PC-9 (cell line): ENCODE data around the gene USP10. TPM values are rescaled to one million over a fixed set of nuclear protein-coding genes. Genes with fewer than 3 reads are reported as not detected.

ENCODE experiments used
- BruUV-seq: library from RNA; stranded (reverse); fragments of 400-500 nt; replicated peaks from 2 replicates; lab custom pipeline; 2021; lab: Mats Ljungman, UMichigan
- CTCF ChIA-PET: fragments of 300-600 bp; sonication (Branson Sonifier 250); formaldehyde crosslinking; loops from one replicate; lab custom pipeline; 2022; ENCODE audit warnings: antibody characterized with exemption; lab: Charles Lee
- POLR2A ChIA-PET: fragments of 300-600 bp; sonication (Branson Sonifier 250); formaldehyde crosslinking; loops from one replicate; lab custom pipeline; 2022; ENCODE audit warnings: antibody characterized with exemption; ENCODE audit not compliant: unreplicated experiment; lab: Charles Lee
- DNase-seq, 2 experiments: peaks; one replicate each; pipeline versions ENCODE4 v3.0.0 to v3.0.0-alpha.2; 2015 to 2022; ENCODE audit warnings: mixed read lengths in 1 of 2
- H2AFZ ChIP-seq: fragments of 200-600 bp; sonication (generic); 2 replicates; pipeline ENCODE4 v1.8.1; 2017; ENCODE audit warnings: antibody characterized with exemption
- H3F3A ChIP-seq: fragments of 200-600 bp; sonication (generic); 2 replicates; pipeline ENCODE4 v1.8.1; 2017; ENCODE audit warnings: antibody characterized with exemption, mild to moderate bottlenecking, low read depth; ENCODE audit not compliant: insufficient read depth
- H3K27ac ChIP-seq: fragments of 200-600 bp; sonication (generic); 2 replicates; pipeline ENCODE4 v1.6.1; 2016; ENCODE audit warnings: mixed run types
- H3K27me3 ChIP-seq: fragments of 200-600 bp; sonication (generic); 2 replicates; pipeline ENCODE4 v1.6.1; 2016; ENCODE audit warnings: low read depth, mixed run types; ENCODE audit not compliant: insufficient read depth
- H3K36me3 ChIP-seq: fragments of 200-600 bp; sonication (generic); 2 replicates; pipeline ENCODE4 v1.6.1; 2016; ENCODE audit warnings: low read depth, mixed run types
- H3K4me1 ChIP-seq: fragments of 200-600 bp; sonication (generic); replicated peaks from 2 replicates; pipeline ENCODE4 v1.6.1; 2016; ENCODE audit warnings: mixed run types; ENCODE audit not compliant: insufficient read depth
- H3K4me2 ChIP-seq: fragments of 200-600 bp; sonication (generic); 2 replicates; pipeline ENCODE4 v1.6.1; 2017; ENCODE audit warnings: mixed run types
- H3K4me3 ChIP-seq: fragments of 200-600 bp; sonication (generic); 2 replicates; pipeline ENCODE4 v1.6.1; 2016; ENCODE audit warnings: mixed run types
- H3K79me2 ChIP-seq: fragments of 200-600 bp; sonication (generic); 2 replicates; pipeline ENCODE4 v1.6.1; 2017; ENCODE audit warnings: low read depth, mixed run types
- H3K9me2 ChIP-seq: fragments of 200-600 bp; sonication (generic); 2 replicates; pipeline ENCODE4 v1.8.1; 2017; ENCODE audit warnings: mild to moderate bottlenecking; ENCODE audit not compliant: insufficient read depth
- H3K9me3 ChIP-seq: fragments of 200-600 bp; sonication (generic); 2 replicates; pipeline ENCODE4 v1.8.1; 2016; ENCODE audit warnings: low read depth; ENCODE audit not compliant: insufficient read depth
- H4K20me1 ChIP-seq: fragments of 200-600 bp; sonication (generic); 2 replicates; pipeline ENCODE4 v1.8.1; 2017; ENCODE audit not compliant: insufficient read depth
- CTCF ChIP-seq: fragments of 200-600 bp; sonication (generic); conservative IDR thresholded peaks from 2 replicates; pipeline ENCODE4 v1.6.1; 2017; ENCODE audit warnings: mixed run types, antibody characterized with exemption, mild to moderate bottlenecking, moderate library complexity
- EZH2 ChIP-seq: fragments of 200-600 bp; sonication (generic); IDR thresholded peaks from 2 replicates; pipeline ENCODE4 v1.8.0; 2017; ENCODE audit warnings: antibody characterized with exemption, low read depth
- intact Hi-C: fragments of 100-400 bp; cut with micrococcal nuclease; formaldehyde crosslinking; loops from one replicate; pipeline ENCODE4 v1.10.0; 2022; ENCODE audit not compliant: unreplicated experiment
- total RNA-seq: library from RNA; stranded (reverse); gene quantifications from 2 replicates; pipeline ENCODE4 v1.2.3, GENCODE V29; 2021

Gene USP10
- total RNA-seq, 1 experiment from 2014 or later: 109 TPM

GRCh38 chr16:84823926-84824325 is 124.1 kb downstream of the USP10 start:
- Histone ChIP-seq H3K9me2 (no peaks in the 10 kb centered on the region), H3K36me3 (no peaks in the 10 kb centered on the region), H3K4me3 (no peak overlapping the region), H3K9me3 (no peaks in the 10 kb centered on the region), H3K27me3 (no peaks in the 10 kb centered on the region), H3F3A (peaks cover 30% of the 10 kb centered on the region; the same call in 1 of the 2 replicates), H3K79me2 (no peaks in the 10 kb centered on the region), H3K27ac (no peak overlapping the region), H2AFZ (no peak overlapping the region), H3K4me1 (peaks cover 38% of the 10 kb centered on the region), H3K4me2 (no peak overlapping the region), H4K20me1 (no peaks in the 10 kb centered on the region)
- CTCF ChIA-PET: no interaction called here
- no peak for TF ChIP-seq CTCF
- TF ChIP-seq EZH2: no peak
- POLR2A ChIA-PET: no interaction called here
- no TSS peak for BruUV-seq
- intact Hi-C loops: no loop called here
- DNase-seq: no peak

GRCh38 chr16:84825896-84826557 is 126.2 kb downstream of the USP10 start:
- H3K4me1 ChIP-seq: peaks cover 24% of the 10 kb centered on the region
- no peak overlapping the region for H3K4me3 ChIP-seq
- H3K9me3 ChIP-seq: no peaks in the 10 kb centered on the region
- no peak for DNase-seq
- TF ChIP-seq CTCF (no peak), EZH2 (no peak)
- intact Hi-C loops: no loop called here
- H3K4me2 ChIP-seq: no peak overlapping the region
- CTCF ChIA-PET: interaction anchor here (0.7 kb wide), 1 partner anchor 326 kb away, joined by 3 read pairs; no protein-coding TSS in a partner anchor
- H3F3A ChIP-seq: peaks cover 19% of the 10 kb centered on the region; the same call in 1 of the 2 replicates
- no peaks in the 10 kb centered on the region for H3K36me3 ChIP-seq
- no peak overlapping the region for H3K27ac ChIP-seq
- H3K27me3 ChIP-seq: no peaks in the 10 kb centered on the region
- H2AFZ ChIP-seq: no peak overlapping the region
- no TSS peak for BruUV-seq
- POLR2A ChIA-PET: interaction anchor here (0.5 kb wide), 1 partner anchor 40 kb away, joined by 6 read pairs; no protein-coding TSS in a partner anchor
- no peaks in the 10 kb centered on the region for H4K20me1 ChIP-seq
- no peaks in the 10 kb centered on the region for H3K79me2 ChIP-seq
- no peaks in the 10 kb centered on the region for H3K9me2 ChIP-seq

- no peaks in the 10 kb centered on the region for H3K9me3 ChIP-seq
- H3K36me3 ChIP-seq: no peaks in the 10 kb centered on the region
- no peak overlapping the region for H2AFZ ChIP-seq
- no peaks in the 10 kb centered on the region for H3K9me2 ChIP-seq
- no peaks in the 10 kb centered on the region for H3K27me3 ChIP-seq
- peaks cover 19% of the 10 kb centered on the region for H3K4me1 ChIP-seq
- DNase-seq: no peak
- H3K4me2 ChIP-seq: no peak overlapping the region
- TF ChIP-seq EZH2 (no peak), CTCF (no peak)
- H3K27ac ChIP-seq: no peak overlapping the region
- ChIA-PET CTCF (no interaction called here), POLR2A (no interaction called here)
- intact Hi-C loops: no loop called here
- H3F3A ChIP-seq: peaks cover 19% of the 10 kb centered on the region; the same call in 1 of the 2 replicates
- no peaks in the 10 kb centered on the region for H3K79me2 ChIP-seq
- H4K20me1 ChIP-seq: no peaks in the 10 kb centered on the region
- no TSS peak for BruUV-seq
- H3K4me3 ChIP-seq: no peak overlapping the region
Measured at GRCh38 chr16:84826558-84826941, 126.8 kb downstream of the USP10 start.
